Measurements from ENCODE around the gene PIK3CB.

DNA sequence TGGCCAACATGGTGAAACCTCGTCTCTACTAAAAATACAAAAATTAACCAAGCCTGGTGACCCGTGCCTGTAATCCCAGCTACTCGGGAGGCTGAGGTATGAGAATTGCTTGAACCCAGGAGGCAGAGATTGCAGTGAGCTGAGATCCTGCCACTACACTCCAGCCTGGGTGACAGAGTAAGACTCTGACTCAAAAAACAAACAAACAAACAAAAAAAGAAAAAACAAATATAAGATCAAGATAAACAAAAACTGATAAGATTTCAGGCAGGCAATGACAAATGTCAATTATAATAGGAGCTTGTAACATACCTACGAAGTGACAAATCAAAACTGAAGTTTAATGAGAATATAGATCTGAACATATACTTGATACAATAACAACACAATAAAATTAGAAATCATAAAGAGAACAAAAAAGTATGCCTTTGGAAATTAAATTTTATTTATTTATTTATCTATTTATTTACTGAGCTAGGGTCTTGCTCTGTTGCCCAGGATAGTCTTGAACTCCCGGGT is 155.8 kb downstream of the PIK3CB start:
- TF ChIP-seq, protein P1, sequence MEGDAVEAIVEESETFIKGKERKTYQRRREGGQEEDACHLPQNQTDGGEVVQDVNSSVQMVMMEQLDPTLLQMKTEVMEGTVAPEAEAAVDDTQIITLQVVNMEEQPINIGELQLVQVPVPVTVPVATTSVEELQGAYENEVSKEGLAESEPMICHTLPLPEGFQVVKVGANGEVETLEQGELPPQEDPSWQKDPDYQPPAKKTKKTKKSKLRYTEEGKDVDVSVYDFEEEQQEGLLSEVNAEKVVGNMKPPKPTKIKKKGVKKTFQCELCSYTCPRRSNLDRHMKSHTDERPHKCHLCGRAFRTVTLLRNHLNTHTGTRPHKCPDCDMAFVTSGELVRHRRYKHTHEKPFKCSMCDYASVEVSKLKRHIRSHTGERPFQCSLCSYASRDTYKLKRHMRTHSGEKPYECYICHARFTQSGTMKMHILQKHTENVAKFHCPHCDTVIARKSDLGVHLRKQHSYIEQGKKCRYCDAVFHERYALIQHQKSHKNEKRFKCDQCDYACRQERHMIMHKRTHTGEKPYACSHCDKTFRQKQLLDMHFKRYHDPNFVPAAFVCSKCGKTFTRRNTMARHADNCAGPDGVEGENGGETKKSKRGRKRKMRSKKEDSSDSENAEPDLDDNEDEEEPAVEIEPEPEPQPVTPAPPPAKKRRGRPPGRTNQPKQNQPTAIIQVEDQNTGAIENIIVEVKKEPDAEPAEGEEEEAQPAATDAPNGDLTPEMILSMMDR (conservative IDR thresholded peaks at IDR 0.05; ENCODE audit: low read depth, low read length) = no peak
- no peak for TF ChIP-seq EZH2phosphoT487 (IDR thresholded peaks at IDR 0.05; ENCODE audit: borderline replicate concordance, low read length)

Data from PC-3 (cell line).